MCF 10A (cell line): Measurements from ENCODE around the gene ERMN. TPM values are rescaled to one million over a fixed set of nuclear protein-coding genes. Genes with fewer than 3 reads are reported as not detected.

Experiments
- BruUV-seq: library from RNA; stranded (reverse); fragments of 400-500 nt; replicated peaks from 2 replicates; lab custom pipeline; 2021; lab: Mats Ljungman, UMichigan
- CTCF ChIA-PET: fragments of 300-600 bp; sonication (Branson Sonifier 250); formaldehyde crosslinking; extraction: SDS; loops from one replicate; lab custom pipeline; 2021; ENCODE audit warnings: antibody characterized with exemption, inconsistent platforms; lab: Yijun Ruan, JAX
- POLR2A ChIA-PET: fragments of 300-600, 350-650 bp; sonication (Branson Sonifier 250); formaldehyde crosslinking; extraction: SDS; loops from one replicate; lab custom pipeline; 2020; ENCODE audit warnings: antibody characterized with exemption, inconsistent platforms; lab: Yijun Ruan, JAX
- DNase-seq: peaks from one replicate; pipeline ENCODE4 v3.0.0-alpha.2; 2018; ENCODE audit not compliant: unreplicated experiment
- H3K27ac Mint-ChIP-seq: one replicate; pipeline ENCODE4 v1.8.0; 2022; ENCODE audit warnings: mild to moderate bottlenecking, low read depth, mixed read lengths; ENCODE audit not compliant: unreplicated experiment
- H3K27me3 Mint-ChIP-seq: one replicate; pipeline ENCODE4 v1.8.0; 2022; ENCODE audit warnings: mixed read lengths; ENCODE audit not compliant: insufficient read depth, unreplicated experiment
- H3K36me3 Mint-ChIP-seq: one replicate; pipeline ENCODE4 v1.8.0; 2022; ENCODE audit warnings: mild to moderate bottlenecking, moderate library complexity, mixed read lengths; ENCODE audit not compliant: insufficient read depth, unreplicated experiment
- H3K4me1 Mint-ChIP-seq: one replicate; pipeline ENCODE4 v1.8.0; 2022; ENCODE audit warnings: mixed read lengths; ENCODE audit not compliant: insufficient read depth, unreplicated experiment
- H3K4me3 Mint-ChIP-seq: one replicate; pipeline ENCODE4 v1.8.0; 2022; ENCODE audit warnings: mild to moderate bottlenecking, moderate library complexity, mixed read lengths; ENCODE audit not compliant: unreplicated experiment
- H3K9me3 Mint-ChIP-seq: one replicate; pipeline ENCODE4 v1.8.0; 2022; ENCODE audit warnings: mixed read lengths; ENCODE audit not compliant: unreplicated experiment
- intact Hi-C: fragments of 100-400 bp; cut with micrococcal nuclease; formaldehyde crosslinking; loops from 2 replicates; pipeline ENCODE4 v1.14.1; 2022
- total RNA-seq: library from RNA; stranded (reverse); gene quantifications from 2 replicates; pipeline ENCODE4 v1.2.3, GENCODE V29; 2022
- TF ChIP-seq, protein P1 (sequence below): fragments of 200-600 bp; IDR thresholded peaks from one replicate; pipeline ENCODE4 v1.8.0; 2022; ENCODE audit warnings: antibody characterized with exemption, mild to moderate bottlenecking; ENCODE audit not compliant: unreplicated experiment

The ERMN gene
- total RNA-seq, 1 experiment from 2014 or later = not detected

DNA sequence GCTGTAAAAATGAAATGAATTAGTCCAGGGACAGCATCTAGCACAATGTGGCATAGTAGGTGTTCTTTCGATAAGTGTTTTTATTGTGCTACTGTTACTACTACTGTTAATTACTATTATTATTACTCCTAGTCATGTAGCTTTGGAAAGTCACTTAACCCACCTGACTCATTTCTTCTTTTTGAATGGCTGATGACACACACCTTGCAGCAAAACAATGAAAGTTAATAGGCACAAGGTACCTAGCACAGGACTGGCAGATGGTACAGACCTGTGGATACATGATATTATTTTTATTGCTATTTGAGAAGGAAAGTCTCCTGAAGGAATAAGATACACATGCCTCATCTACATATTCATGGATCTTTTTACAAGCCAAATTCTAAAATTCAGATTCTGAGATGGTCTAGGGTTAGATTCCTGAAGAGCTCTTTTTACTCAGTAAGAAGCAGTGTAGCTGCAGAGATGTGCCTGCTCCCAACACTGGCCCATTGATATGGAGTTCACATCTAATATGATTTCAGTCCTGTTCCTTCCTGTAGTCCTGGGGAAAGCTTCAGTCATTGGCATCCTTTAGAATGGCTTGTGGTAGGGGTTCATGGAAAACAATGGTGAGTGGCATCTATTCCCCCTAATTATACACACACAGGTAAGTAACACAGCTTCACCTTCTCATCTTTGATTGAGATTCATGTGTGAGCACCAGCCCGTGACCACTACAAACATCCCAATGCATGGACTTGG, 7.9 kb upstream of the ERMN start:
- no peaks in the 10 kb centered on the region for H3K9me3 Mint-ChIP-seq
- ChIA-PET POLR2A (interaction anchor here (0.6 kb wide), 1 partner anchor 165 kb away, joined by 3 read pairs; no protein-coding TSS in a partner anchor), CTCF (interaction anchor here (0.6 to 8.7 kb wide), 7 partner anchors 8 to 1412 kb away, joined by 3 to 145 read pairs (median 3); partner anchors contain the start of gene ERMN)
- no peaks in the 10 kb centered on the region for H3K27me3 Mint-ChIP-seq
- H3K36me3 Mint-ChIP-seq = no peaks in the 10 kb centered on the region
- peaks cover 8% of the 10 kb centered on the region for H3K4me1 Mint-ChIP-seq
- H3K4me3 Mint-ChIP-seq = no peak overlapping the region
- no peak for DNase-seq
- BruUV-seq = no TSS peak
- intact Hi-C loops = no loop called here
- H3K27ac Mint-ChIP-seq = no peak overlapping the region
- TF ChIP-seq, protein P1, sequence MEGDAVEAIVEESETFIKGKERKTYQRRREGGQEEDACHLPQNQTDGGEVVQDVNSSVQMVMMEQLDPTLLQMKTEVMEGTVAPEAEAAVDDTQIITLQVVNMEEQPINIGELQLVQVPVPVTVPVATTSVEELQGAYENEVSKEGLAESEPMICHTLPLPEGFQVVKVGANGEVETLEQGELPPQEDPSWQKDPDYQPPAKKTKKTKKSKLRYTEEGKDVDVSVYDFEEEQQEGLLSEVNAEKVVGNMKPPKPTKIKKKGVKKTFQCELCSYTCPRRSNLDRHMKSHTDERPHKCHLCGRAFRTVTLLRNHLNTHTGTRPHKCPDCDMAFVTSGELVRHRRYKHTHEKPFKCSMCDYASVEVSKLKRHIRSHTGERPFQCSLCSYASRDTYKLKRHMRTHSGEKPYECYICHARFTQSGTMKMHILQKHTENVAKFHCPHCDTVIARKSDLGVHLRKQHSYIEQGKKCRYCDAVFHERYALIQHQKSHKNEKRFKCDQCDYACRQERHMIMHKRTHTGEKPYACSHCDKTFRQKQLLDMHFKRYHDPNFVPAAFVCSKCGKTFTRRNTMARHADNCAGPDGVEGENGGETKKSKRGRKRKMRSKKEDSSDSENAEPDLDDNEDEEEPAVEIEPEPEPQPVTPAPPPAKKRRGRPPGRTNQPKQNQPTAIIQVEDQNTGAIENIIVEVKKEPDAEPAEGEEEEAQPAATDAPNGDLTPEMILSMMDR = no peak

DNA sequence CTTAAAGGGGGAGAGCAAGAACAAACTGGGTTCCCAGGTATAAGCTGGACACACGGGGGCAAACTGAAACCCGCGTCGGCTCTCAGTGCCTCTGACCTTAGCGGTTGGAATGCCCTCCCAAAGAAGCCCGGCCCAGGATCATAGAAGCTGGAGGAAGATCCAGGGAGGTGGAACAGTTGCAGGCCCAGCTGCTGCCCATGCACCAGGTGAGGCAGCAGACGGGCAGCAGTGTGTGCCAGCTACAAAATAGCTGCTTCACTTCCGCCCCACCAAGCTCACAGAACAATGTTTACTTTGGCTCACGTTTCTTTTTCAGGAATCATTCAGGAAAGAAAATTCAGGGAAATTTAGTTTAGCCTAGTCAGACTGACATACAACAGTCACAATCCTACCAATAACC, 3.9 kb upstream of the ERMN start:
- no TSS peak for BruUV-seq
- Mint-ChIP-seq H3K4me3 (no peak overlapping the region), H3K27me3 (no peaks in the 10 kb centered on the region), H3K9me3 (no peaks in the 10 kb centered on the region), H3K4me1 (peaks cover 8% of the 10 kb centered on the region), H3K27ac (no peak overlapping the region), H3K36me3 (no peaks in the 10 kb centered on the region)
- ChIA-PET CTCF (interaction anchor here (0.7 to 7.7 kb wide), 5 partner anchors 7 to 667 kb away, joined by 3 to 145 read pairs (median 4); no protein-coding TSS in a partner anchor), POLR2A (interaction anchor here (0.6 kb wide), 1 partner anchor 1150 kb away, joined by 3 read pairs; no protein-coding TSS in a partner anchor)
- intact Hi-C loops = loop anchor here (5.0 to 10.0 kb wide), 2 partner anchors 163 to 1955 kb away; no protein-coding TSS in a partner anchor
- peak; percentile 39 for DNase-seq
- TF ChIP-seq, protein P1 = no peak

DNA sequence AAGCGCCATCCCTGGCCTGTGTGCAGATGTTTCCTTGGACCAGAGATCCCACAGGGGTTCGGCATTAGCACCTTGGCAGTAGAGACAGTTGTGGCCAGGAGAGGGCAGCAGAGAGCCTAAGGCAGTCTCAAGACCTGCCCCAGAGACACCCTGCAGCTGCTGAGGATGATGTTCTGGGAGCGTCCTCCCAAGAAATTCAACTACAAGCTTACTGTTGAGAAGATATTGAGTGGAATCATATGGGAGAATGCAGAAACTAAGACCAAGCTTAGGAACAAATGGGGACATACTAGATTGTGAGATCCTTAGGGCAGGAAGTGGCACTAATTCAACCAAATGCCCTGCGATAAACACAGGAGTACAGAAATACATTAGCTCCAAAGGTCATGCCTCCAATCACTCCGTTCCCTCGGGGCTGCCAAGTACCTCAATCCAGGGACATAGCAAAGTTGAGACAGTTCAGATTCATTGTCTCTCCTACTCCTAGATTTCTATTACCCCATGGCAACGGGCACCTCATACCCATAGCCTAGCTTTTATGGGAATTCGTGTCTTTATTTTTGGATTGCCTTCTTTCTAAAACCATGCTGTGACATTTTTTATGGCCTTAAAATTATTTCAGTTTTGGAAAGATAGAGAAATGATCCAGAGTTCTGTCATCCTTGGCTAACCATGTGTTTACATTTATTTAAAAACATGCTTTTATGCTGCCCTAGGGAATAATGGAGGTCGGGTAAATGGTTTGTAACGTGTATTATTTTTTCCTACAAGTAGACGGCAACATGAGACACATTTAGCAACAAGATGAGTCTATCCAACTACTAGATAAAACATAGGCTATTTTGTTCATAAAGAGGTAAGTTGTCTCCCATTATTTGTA, 2.2 kb upstream of the ERMN start:
- Mint-ChIP-seq H3K4me1 (peaks cover 8% of the 10 kb centered on the region), H3K36me3 (no peaks in the 10 kb centered on the region), H3K27me3 (no peaks in the 10 kb centered on the region), H3K9me3 (no peaks in the 10 kb centered on the region), H3K27ac (no peak overlapping the region), H3K4me3 (no peak overlapping the region)
- no TSS peak for BruUV-seq
- POLR2A ChIA-PET = no interaction called here
- peak; percentile 74 for DNase-seq
- intact Hi-C loops = loop anchor here (1.0 to 10.0 kb wide), 3 partner anchors 164 to 1953 kb away; no protein-coding TSS in a partner anchor
- TF ChIP-seq, protein P1 = peak; percentile 88
- CTCF ChIA-PET = interaction anchor here (0.5 to 7.7 kb wide), 86 partner anchors 9 to 1963 kb away, joined by 3 to 145 read pairs (median 4); no protein-coding TSS in a partner anchor
